Neuron (in vitro differentiated cells): Measurements from ENCODE around the gene ADARB2.

Source experiments
- H2AFZ ChIP-seq: one replicate; pipeline ENCODE4 v1.6.1; 2013; ENCODE audit warnings: low read depth, mild to moderate bottlenecking, inconsistent platforms, low read length, moderate library complexity
- H3K27me3 ChIP-seq: one replicate; pipeline ENCODE4 v1.6.1; 2013; ENCODE audit warnings: low read length; ENCODE audit not compliant: insufficient read depth
- H3K36me3 ChIP-seq: one replicate; pipeline ENCODE4 v1.6.1; 2013; ENCODE audit warnings: low read length; ENCODE audit not compliant: insufficient read depth
- H3K4me1 ChIP-seq: one replicate; pipeline ENCODE4 v1.6.1; 2013; ENCODE audit warnings: low read length; ENCODE audit not compliant: insufficient read depth
- H3K4me3 ChIP-seq: 2 replicates; pipeline ENCODE4 v1.5.1; 2013; ENCODE audit warnings: mild to moderate bottlenecking, low read length, moderate library complexity
- H3K9me3 ChIP-seq: one replicate; pipeline ENCODE4 v1.6.1; 2013; ENCODE audit warnings: low read length

The ADARB2 gene

GRCh38 chr10:1217237-1217587 lies 520.1 kb downstream of the ADARB2 start:
- H3K4me3 ChIP-seq, result no peak overlapping the region

DNA sequence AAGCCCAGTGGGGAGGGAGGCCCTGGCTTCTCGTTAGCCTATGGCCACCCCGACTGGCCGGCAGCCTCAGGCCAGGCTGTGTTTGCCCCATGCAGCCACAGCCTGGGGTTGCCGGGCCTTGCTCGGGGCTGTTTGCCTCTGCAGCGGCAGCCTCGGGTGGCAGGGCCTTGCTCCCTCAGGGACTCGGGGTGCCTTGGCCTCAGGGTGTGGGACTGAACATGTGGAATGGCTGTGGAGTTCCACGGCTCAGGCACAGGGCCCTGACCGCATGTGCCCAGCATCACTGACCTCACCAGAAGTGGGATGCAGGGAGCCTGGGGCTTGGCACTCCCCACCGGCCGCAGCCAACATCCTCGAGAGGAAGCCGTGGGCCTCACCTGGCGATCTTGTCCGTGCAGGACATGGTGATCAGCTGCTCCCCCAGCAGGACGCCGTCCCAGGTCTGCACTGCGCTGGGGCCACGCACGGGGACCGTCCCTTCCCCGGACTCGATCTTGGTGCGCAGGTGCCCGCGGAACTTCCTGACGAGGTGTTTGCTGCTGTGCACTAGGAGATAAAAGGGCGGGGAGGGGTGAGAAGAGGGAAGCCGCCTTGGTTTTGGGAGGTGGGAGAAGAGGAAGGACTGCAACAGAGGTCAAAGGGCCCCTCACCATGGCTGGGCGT lies 520.6 kb downstream of the ADARB2 start:
- Histone ChIP-seq H3K27me3 (no peaks in the 10 kb centered on the region), H3K9me3 (no peaks in the 10 kb centered on the region), H3K36me3 (no peaks in the 10 kb centered on the region), H3K4me3 (no peak overlapping the region), H3K4me1 (no peaks in the 10 kb centered on the region), H2AFZ (no peak overlapping the region)

More at GRCh38 chr10:1217237-1217587, 520.1 kb downstream of the ADARB2 start:
- Histone ChIP-seq H2AFZ (no peak overlapping the region), H3K4me1 (no peaks in the 10 kb centered on the region), H3K36me3 (no peaks in the 10 kb centered on the region), H3K9me3 (no peaks in the 10 kb centered on the region), H3K27me3 (no peaks in the 10 kb centered on the region)

- H3K4me3 ChIP-seq, result no peak overlapping the region
- no peaks in the 10 kb centered on the region for H3K36me3 ChIP-seq
- H3K9me3 ChIP-seq, result no peaks in the 10 kb centered on the region
- no peak overlapping the region for H2AFZ ChIP-seq
- no peaks in the 10 kb centered on the region for H3K27me3 ChIP-seq
- no peaks in the 10 kb centered on the region for H3K4me1 ChIP-seq
These were observed 521.3 kb downstream of the ADARB2 start for GRCh38 chr10:1215862-1216573.

- Histone ChIP-seq H3K27me3 (peaks cover 5% of the 10 kb centered on the region), H3K4me3 (no peak overlapping the region), H2AFZ (no peak overlapping the region), H3K4me1 (no peaks in the 10 kb centered on the region), H3K9me3 (no peaks in the 10 kb centered on the region), H3K36me3 (no peaks in the 10 kb centered on the region)
These were observed 522.3 kb downstream of the ADARB2 start for GRCh38 chr10:1214882-1215540.

DNA sequence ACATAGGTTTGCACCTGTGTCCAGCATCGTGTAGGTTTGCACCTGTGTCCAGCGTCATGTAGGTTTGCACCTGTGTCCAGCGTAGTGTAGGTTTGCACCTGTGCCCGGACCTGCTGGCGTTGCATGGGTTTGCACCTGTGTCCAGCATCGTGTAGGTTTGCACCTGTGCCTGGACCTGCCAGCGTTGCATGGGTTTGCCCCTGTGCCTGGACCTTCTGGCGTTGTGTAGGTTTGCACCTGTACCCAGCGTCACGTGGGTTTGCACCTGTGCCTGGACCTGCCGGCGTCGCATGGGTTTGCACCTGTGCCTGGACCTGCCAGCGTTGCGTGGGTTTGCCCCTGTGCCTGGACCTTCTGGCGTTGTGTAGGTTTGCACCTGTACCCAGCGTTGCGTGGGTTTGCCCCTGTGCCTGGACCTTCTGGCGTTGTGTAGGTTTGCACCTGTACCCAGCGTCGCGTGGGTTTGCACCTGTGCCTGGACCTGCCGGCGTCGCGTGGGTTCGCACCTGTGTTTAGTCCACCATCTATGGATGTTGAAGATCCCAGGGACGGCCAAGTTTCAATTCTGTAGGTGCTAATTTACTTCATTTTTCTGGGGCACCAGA lies 523.2 kb downstream of the ADARB2 start:
- H3K4me1 ChIP-seq, result no peaks in the 10 kb centered on the region
- no peaks in the 10 kb centered on the region for H3K9me3 ChIP-seq
- peaks cover 5% of the 10 kb centered on the region for H3K27me3 ChIP-seq
- H3K36me3 ChIP-seq, result no peaks in the 10 kb centered on the region
- no peak overlapping the region for H3K4me3 ChIP-seq
- no peak overlapping the region for H2AFZ ChIP-seq

GRCh38 chr10:1213252-1214070 lies 523.9 kb downstream of the ADARB2 start:
- no peaks in the 10 kb centered on the region for H3K9me3 ChIP-seq
- no peaks in the 10 kb centered on the region for H3K36me3 ChIP-seq
- H3K27me3 ChIP-seq, result peaks cover 5% of the 10 kb centered on the region
- no peak overlapping the region for H3K4me3 ChIP-seq
- no peak overlapping the region for H2AFZ ChIP-seq
- H3K4me1 ChIP-seq, result no peaks in the 10 kb centered on the region

- no peak overlapping the region for H2AFZ ChIP-seq
- H3K9me3 ChIP-seq, result no peaks in the 10 kb centered on the region
- no peak overlapping the region for H3K4me3 ChIP-seq
- H3K4me1 ChIP-seq, result no peaks in the 10 kb centered on the region
- no peaks in the 10 kb centered on the region for H3K36me3 ChIP-seq
- H3K27me3 ChIP-seq, result peaks cover 8% of the 10 kb centered on the region
These were observed 524.7 kb downstream of the ADARB2 start for GRCh38 chr10:1212571-1213141.

GRCh38 chr10:1211844-1212570 lies 525.3 kb downstream of the ADARB2 start:
- Histone ChIP-seq H3K4me1 (no peaks in the 10 kb centered on the region), H2AFZ (no peak overlapping the region), H3K27me3 (peaks cover 8% of the 10 kb centered on the region), H3K36me3 (no peaks in the 10 kb centered on the region), H3K4me3 (no peak overlapping the region), H3K9me3 (no peaks in the 10 kb centered on the region)

DNA sequence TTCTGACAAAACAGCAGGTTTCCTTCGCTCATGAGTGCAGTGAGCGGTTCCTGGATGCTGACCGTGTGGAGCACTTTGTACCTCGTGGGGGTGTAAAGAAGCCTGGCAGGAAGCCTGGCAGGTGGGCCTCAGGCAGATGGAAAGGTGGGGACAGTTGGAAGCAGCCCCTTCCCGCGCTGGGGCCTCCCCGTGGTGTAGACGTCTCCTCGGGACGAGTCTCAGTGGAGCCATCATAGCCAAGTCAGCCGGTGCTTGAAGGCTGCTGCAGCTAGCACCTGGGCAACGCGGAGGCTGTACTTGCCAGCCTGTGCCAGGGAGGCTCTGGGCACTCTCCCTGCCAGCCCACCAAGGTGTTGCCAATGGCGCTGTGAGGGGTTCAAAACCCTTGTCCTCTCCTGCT lies 526.7 kb downstream of the ADARB2 start:
- no peaks in the 10 kb centered on the region for H3K36me3 ChIP-seq
- peaks cover 8% of the 10 kb centered on the region for H3K27me3 ChIP-seq
- no peak overlapping the region for H2AFZ ChIP-seq
- no peaks in the 10 kb centered on the region for H3K9me3 ChIP-seq
- H3K4me1 ChIP-seq, result no peaks in the 10 kb centered on the region
- H3K4me3 ChIP-seq, result no peak overlapping the region

DNA sequence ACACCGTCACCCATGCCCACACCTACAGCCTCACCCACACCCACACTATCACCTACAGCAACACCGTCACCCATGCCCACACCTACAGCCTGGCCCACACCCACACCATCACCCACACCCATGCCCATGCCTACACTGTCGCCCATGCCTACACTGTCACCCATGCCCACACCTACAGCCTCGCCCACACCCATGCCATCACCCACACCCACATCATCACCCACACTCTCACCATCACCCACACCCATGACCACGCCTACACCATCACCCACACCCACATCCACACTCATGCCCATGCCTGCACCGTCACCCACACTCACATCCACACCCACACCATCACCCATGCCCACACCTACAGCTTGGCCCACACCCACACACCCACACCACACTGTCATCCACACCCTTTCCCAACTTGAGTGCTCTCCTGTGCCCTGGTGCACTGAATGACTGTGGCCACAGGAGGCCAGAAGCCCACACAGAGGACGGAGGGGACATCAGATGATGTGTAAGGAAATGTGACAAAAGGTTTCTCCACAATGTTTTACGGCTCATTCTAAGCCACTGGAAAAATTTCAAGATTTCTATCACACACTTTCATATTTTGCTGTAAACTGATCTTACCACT lies 527.9 kb downstream of the ADARB2 start:
- no peak overlapping the region for H3K4me3 ChIP-seq
- H3K9me3 ChIP-seq, result no peaks in the 10 kb centered on the region
- H3K36me3 ChIP-seq, result no peaks in the 10 kb centered on the region
- H3K27me3 ChIP-seq, result peaks cover 8% of the 10 kb centered on the region
- H3K4me1 ChIP-seq, result no peaks in the 10 kb centered on the region
- no peak overlapping the region for H2AFZ ChIP-seq

DNA sequence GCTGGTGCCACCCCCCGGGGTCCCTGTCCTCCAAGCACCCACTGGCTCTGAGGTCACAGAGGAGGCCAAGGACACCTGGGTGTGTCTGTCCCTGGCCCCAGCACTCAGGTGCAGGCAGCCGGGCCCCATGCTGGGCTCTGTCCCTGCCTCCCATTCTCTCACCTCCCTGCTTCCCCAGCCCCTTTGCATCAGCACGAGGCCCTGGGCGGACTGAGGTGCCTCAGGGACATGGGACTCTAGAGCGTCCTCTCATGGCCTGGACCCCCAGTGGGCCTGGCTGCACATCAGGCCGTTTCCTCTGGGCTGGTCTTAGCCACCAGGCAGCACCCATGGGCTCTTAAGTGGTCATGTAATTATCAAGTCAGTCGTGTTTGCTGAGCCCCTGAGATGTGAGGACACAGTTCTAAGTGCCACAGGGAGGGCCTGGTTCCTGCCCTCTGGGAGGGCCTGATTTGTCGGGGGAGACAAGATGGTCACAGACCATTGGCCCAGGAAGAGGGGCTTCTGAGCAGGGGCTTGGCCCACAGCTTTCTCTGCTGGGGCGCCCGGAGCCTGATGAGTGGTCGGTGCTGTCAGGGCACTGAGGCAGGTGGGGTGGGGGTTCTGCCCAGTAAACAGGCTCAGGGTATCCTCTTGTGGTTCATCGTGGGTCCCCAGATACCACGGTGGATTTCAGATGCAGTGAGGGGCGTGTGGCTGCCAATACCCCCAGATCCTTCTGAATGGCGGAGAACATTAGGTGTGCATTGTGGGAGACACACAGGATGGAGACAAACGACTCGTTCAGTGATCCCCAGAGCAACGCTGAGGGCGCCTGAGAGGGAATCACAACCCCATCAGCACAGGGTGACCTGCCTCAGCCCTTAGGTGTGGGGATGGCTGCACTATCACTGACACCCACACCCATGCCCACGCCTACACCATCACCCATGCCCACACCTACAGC lies 528.7 kb downstream of the ADARB2 start:
- Histone ChIP-seq H2AFZ (no peak overlapping the region), H3K36me3 (no peaks in the 10 kb centered on the region), H3K4me1 (no peaks in the 10 kb centered on the region)

More for the DNA sequence above, 528.7 kb downstream of the ADARB2 start:
- H3K27me3 ChIP-seq, result peaks cover 8% of the 10 kb centered on the region
- no peaks in the 10 kb centered on the region for H3K9me3 ChIP-seq
- H3K4me3 ChIP-seq, result no peak overlapping the region
